ENCODE data around the gene PPP1R15A.
"Not testable (repeated sequence)": the region's sequence is repeated elsewhere in the genome, so short reads cannot be mapped to it uniquely, and the experiment has no call there.

The PPP1R15A gene

GRCh38 chr19:48859711-48860572, 12.3 kb upstream of the PPP1R15A start:
- no peak for DNase-seq (ENCODE audit: low read depth)

GRCh38 chr19:48861313-48861712, 10.9 kb upstream of the PPP1R15A start:
- DNase-seq (ENCODE audit: low read depth): no peak

DNA sequence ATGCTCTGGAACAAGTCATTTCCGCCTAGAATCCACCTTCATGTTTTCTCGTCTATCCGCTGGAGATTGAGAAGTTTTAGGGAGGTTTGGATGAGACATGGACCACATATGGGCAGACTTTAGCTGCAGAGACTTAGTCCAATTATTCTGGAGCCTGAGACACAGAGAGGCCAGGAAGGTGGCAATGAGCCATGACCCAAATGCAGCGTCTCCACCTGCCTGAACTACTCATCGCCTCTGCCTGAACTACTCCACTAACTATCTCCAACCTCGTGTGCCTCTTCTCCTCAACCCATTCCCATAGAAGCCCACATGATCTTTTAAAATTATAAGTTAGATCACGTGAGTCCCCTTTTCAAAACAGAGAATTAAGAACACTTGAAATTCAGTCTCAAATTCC, 9.4 kb upstream of the PPP1R15A start:
- DNase-seq (ENCODE audit: low read depth): no peak

- no peak for DNase-seq (ENCODE audit: low read depth)
These were observed 5.5 kb upstream of the PPP1R15A start for GRCh38 chr19:48866692-48867091.

DNA sequence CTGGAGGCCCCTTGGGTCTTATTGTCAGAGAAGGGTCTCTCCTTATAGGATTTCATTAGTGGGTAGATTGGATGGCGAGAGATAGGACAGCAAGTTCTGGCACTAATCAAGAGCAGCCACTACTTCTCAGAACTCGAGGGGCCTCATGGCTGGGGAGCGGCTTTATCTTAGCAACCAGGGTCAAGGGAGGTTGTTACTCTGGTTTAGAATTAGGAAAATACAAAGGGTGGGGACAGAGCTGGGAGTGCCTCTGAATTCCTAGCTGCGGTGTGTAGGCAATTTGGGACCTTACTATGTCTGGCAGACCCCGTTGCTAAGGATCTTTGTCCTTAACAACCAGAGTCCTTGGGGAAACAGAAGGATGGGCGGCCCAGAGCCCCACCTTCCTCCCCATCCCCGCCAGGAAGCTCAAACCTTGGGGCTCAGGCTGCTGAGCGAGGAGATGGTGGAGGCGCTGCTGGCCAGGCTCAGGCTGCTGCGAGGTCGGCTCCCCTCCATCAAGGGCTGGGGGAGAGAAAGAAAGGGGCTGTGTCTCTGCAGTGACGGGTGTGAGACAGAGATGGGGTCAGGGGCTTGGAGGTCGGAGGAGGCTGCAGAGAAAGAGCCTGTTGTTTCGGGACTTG, 5.0 kb upstream of the PPP1R15A start:
- DNase-seq (ENCODE audit: low read depth): no peak

DNA sequence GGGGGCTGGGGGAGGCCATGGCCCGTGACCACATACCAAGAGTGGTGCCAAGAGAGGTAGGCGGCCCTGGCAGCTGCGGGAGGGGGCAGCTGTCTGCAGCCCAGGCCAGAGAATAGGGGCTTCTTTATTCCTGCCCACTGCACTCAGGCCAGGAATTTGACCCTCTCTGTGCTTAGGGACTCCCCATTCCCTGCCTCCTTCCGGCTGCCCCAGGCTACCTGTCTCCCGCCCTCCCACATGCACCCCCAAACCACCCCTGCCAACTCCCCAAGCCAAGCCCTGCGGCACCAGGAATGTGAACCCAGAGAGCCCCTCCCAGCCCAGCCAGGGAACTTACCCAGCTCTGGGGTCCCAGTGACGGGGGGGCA, 4.5 kb upstream of the PPP1R15A start:
- no peak for DNase-seq (ENCODE audit: low read depth)

DNA sequence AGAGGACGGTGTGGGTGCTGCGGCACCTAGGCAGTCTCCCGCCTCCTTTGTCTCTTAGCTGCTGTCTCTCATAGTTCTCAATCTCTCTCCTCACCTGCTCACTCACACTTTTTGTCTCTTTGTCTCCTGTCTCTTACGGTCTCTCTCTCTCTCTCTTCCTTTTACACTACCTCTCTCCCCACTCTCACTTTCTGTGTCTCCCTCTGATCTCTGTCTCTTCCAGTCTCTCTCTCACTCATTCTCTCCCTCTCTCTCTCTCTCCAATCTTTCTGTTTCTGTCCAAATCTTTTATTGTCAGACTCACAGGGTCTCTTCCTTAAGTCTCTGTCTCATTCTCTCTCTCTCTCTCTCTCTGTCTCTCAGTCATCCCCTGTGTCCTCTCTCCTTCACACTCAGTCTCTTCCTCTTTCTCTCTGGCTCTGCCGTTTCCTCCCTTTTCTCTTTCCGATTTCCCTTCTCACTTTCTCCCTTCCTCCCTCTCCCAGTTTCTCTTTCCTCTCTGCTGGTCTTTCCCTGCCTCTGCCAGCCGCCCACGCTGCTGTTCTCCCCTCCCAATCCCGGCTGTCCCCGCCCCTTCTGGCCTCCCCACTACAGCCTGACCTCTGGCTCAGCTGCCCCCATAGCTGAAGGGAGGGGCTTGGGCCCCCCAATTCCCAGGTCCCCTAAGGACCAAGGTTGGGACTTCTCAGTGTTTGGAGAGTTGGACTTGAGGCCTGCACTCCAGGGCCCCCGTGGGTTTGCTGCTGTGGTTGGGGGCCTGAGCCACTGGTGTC, 3.9 kb upstream of the PPP1R15A start, which contains the start of gene PLEKHA4:
PLEKHA4 (minus strand) TSS at position 504 of the 773 bp plus-strand sequence. CDS start 997 bp downstream, outside the sequence.
- DNase-seq (ENCODE audit: low read depth): peak; percentile 52

- DNase-seq (ENCODE audit: low read depth): no peak
These were observed 2.2 kb upstream of the PPP1R15A start for GRCh38 chr19:48870048-48870447.

- not testable (repeated sequence) for DNase-seq (ENCODE audit: low read depth)
These were observed 595 bp upstream of the PPP1R15A start for GRCh38 chr19:48871471-48872181.

- DNase-seq (ENCODE audit: low read depth): peak; percentile 91
These were observed 759 bp downstream of the PPP1R15A start for GRCh38 chr19:48872884-48873475.

- peak; percentile 37 for DNase-seq (ENCODE audit: low read depth)
These were observed 1.5 kb downstream of the PPP1R15A start for GRCh38 chr19:48873476-48874302.

GRCh38 chr19:48874303-48875135, 2.3 kb downstream of the PPP1R15A start:
- peak; percentile 33 for DNase-seq (ENCODE audit: low read depth)

- DNase-seq (ENCODE audit: low read depth): not testable (repeated sequence)
These were observed 4.1 kb downstream of the PPP1R15A start for GRCh38 chr19:48876043-48876981.

DNA sequence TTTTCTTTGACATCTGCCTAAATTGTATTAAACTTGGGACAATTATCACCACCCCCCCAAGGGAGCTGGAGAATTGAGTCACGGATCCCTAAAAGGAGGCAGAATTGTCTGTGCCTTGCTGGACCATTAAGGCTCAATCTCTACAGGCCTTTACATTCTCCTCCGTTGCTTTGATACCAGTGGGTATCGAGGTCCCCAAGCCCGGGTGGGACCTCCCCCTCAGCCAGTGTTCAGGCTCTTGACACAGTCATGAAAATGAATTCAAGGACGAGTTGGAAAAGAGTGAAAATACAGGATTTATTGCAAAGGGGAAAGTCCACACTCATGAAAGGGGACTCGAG, 5.6 kb downstream of the PPP1R15A start:
- no peak for DNase-seq (ENCODE audit: low read depth)

- no peak for DNase-seq (ENCODE audit: low read depth)
These were observed 6.2 kb downstream of the PPP1R15A start for GRCh38 chr19:48878196-48879024.

DNA sequence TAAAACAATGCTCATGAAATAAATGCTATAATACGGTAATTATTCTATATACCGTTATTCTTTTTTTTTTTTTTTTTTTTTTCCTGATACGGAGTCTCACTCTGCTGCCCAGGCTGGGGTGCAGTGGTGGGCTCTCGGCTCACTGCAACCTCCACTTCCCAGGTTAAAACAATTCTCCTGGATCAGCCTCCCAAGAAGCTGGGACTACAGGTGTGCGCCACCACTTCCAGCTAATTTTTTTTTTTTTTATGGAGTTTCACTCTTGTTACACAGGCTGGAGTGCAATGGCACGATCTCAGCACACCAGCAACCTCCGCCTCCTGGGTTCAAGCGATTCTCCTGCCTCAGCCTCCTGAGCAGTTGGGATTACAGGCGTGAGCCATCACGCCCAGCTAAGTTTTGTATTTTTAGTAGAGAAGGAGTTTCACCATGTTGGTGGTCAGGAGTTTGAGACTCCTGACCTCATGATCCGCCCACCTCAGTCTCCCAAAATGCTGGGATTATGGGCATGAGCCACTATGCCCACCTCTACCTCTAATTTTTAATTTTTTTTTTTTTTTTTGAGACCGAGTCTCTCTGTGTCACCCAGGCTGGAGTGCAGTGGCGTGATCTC, 6.9 kb downstream of the PPP1R15A start:
- no peak for DNase-seq (ENCODE audit: low read depth)

- not testable (repeated sequence) for DNase-seq (ENCODE audit: low read depth)
These were observed 7.5 kb downstream of the PPP1R15A start for GRCh38 chr19:48879696-48880095.

Data from fibroblast of gingiva (primary cell).